ENCODE results near the gene TOM1L1.

Gene TOM1L1

GRCh38 chr17:54898576-54898975, 2.1 kb upstream of the TOM1L1 start:
- no peak for DNase-seq (ENCODE audit: low read depth)
- TF ChIP-seq CTCF (IDR thresholded peaks at IDR 0.05; ENCODE audit: control insufficient read depth, extremely low read depth, insufficient read depth): no peak
- H3K4me3 ChIP-seq (ENCODE audit: low read depth, low read length): no peak overlapping the region

GRCh38 chr17:54899201-54899600, 1.5 kb upstream of the TOM1L1 start:
- DNase-seq (ENCODE audit: low read depth): no peak
- no peak overlapping the region for H3K4me3 ChIP-seq (ENCODE audit: low read depth, low read length)
- TF ChIP-seq CTCF (IDR thresholded peaks at IDR 0.05; ENCODE audit: control insufficient read depth, extremely low read depth, insufficient read depth): no peak

- peak overlapping the region; percentile 91 for H3K4me3 ChIP-seq (ENCODE audit: low read depth, low read length)
- no peak for DNase-seq (ENCODE audit: low read depth)
- TF ChIP-seq CTCF (IDR thresholded peaks at IDR 0.05; ENCODE audit: control insufficient read depth, extremely low read depth, insufficient read depth): no peak
Observed at GRCh38 chr17:54899721-54900456, 763 bp upstream of the TOM1L1 start.

GRCh38 chr17:54901230-54901822, 674 bp downstream of the TOM1L1 start:
- peak overlapping the region; percentile 91 for H3K4me3 ChIP-seq (ENCODE audit: low read depth, low read length)
- no peak for TF ChIP-seq CTCF (IDR thresholded peaks at IDR 0.05; ENCODE audit: control insufficient read depth, extremely low read depth, insufficient read depth)
- peak; percentile 37 for DNase-seq (ENCODE audit: low read depth)

- peak overlapping the region; percentile 91 for H3K4me3 ChIP-seq (ENCODE audit: low read depth, low read length)
- no peak for TF ChIP-seq CTCF (IDR thresholded peaks at IDR 0.05; ENCODE audit: control insufficient read depth, extremely low read depth, insufficient read depth)
- no peak for DNase-seq (ENCODE audit: low read depth)
Observed at GRCh38 chr17:54902017-54902416, 1.4 kb downstream of the TOM1L1 start.

- TF ChIP-seq CTCF (IDR thresholded peaks at IDR 0.05; ENCODE audit: control insufficient read depth, extremely low read depth, insufficient read depth): no peak
- no peak for DNase-seq (ENCODE audit: low read depth)
Observed at GRCh38 chr17:54902611-54903010, 2.0 kb downstream of the TOM1L1 start.

More at GRCh38 chr17:54902611-54903010, 2.0 kb downstream of the TOM1L1 start:
- no peak overlapping the region for H3K4me3 ChIP-seq (ENCODE audit: low read depth, low read length)
